NCI-H2227 (cell line): ENCODE measurements around the gene CCN2.

ENCODE experiments used
- DNase-seq: peaks from one replicate; lab custom pipeline; 2025; ENCODE audit not compliant: unreplicated experiment; lab: John Stamatoyannopoulos, UW

CCN2 gene, protein sequence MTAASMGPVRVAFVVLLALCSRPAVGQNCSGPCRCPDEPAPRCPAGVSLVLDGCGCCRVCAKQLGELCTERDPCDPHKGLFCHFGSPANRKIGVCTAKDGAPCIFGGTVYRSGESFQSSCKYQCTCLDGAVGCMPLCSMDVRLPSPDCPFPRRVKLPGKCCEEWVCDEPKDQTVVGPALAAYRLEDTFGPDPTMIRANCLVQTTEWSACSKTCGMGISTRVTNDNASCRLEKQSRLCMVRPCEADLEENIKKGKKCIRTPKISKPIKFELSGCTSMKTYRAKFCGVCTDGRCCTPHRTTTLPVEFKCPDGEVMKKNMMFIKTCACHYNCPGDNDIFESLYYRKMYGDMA

DNA sequence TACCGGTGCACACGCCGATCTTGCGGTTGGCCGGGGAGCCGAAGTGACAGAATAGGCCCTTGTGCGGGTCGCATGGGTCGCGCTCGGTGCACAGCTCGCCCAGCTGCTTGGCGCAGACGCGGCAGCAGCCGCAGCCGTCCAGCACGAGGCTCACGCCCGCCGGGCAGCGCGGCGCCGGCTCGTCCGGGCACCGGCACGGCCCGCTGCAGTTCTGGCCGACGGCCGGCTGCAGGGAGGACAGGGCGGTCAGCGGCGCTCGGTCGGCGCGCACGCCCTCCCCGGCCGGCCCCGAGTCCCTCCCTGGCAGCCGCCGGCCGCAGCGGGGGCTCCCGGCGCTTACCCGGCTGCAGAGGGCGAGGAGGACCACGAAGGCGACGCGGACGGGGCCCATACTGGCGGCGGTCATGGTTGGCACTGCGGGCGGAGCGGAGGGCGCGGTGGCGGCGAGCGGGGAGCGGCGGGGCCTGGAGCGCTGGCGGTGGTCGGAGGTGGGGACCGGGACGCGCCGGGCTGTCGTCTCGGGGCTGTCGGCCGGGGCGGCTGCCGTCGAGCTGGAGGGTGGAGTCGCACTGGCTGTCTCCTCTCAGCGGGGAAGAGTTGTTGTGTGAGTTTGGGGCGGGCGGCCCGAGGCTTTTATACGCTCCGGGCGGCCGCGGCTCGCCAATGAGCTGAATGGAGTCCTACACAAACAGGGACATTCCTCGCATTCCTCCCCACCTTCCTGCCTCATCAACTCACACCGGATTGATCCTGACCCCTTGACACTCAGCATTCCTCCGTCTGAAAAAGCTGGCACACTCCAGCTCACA is at the start of gene CCN2:
Gene CCN2, minus strand, starts transcription at position 606 of the 809 bp plus-strand sequence. Its CDS starts 200 bp downstream, at position 406.
- DNase-seq, result no peak

DNA sequence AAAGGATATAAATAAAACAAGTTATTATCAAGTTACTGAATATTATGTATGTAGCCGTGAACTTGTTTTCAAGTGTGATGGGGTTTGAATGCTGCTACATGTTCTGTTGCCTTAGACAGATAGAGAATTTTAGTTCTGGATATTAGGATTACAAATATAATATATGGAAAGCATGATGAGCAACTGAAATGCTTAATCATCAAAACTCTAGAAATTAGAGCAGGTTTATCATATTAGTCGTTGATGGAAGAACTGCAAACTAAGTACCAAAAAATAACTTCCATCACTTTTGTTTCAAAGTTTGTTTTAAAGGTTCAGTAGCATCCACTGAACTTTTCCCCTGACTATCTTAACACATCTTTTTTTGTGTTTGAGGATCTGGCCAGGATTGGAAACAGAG is 49.1 kb upstream of the CCN2 start:
- DNase-seq, result no peak

DNA sequence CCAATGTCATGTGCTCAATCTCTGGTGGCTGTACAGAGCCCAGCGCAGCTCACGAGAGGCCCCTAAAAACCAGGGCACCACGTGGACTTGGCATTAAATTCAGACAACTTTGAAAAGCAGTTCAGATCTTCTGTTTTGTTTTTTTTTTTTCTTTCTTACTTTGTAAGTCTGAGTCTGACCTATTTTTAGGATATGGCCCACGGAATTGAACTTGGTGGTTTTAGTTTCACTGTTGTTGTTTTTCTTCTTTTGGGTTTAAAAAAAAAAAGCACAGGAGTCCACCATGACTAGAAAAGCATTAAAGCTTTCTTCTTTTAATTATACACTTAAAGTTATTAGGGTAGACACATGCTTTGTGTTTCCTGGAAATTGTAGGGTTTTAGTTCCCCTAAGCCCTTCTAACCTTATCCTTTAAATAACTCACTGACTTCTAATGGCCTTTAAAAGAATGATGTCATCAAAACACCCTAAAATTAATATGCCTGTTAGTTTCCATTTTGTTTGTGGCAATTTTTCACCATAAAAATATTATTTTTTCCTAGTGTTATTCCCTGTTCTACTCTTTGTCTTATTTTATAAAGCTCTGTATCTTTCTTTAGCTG is 48.5 kb upstream of the CCN2 start:
- no peak for DNase-seq

DNA sequence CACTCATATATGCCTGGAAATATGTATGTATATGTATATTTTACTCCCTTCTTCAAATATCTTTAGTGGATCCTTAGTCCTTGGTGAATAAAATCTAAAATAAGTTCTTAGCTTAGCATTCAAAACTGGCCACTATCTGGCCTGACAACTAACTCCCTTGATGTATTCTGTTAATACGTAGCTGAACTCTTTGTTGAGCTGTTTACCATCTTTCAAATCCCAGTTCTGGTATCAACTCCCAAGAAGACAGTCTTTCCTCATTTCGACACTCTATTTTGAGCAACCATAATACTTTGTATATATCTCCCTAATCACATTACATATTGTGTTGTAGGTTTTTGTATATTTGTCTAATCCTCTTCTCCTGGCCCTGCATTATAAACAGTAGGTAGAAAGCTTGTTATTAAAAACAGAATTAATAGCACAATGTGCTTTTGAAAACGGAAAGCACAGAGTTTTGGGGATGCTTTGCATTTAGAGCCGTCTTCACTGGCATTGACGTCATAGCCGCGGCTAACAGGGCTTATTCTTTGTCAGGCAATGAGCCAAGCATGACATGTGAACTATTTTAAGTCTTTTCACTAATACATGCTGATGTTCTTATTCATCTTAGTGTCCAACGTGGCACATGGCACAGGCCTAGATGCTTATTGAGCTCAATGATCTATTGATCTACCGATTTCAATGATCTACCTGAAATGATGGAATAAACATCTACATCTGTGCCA is 47.2 kb upstream of the CCN2 start:
- no peak for DNase-seq

DNA sequence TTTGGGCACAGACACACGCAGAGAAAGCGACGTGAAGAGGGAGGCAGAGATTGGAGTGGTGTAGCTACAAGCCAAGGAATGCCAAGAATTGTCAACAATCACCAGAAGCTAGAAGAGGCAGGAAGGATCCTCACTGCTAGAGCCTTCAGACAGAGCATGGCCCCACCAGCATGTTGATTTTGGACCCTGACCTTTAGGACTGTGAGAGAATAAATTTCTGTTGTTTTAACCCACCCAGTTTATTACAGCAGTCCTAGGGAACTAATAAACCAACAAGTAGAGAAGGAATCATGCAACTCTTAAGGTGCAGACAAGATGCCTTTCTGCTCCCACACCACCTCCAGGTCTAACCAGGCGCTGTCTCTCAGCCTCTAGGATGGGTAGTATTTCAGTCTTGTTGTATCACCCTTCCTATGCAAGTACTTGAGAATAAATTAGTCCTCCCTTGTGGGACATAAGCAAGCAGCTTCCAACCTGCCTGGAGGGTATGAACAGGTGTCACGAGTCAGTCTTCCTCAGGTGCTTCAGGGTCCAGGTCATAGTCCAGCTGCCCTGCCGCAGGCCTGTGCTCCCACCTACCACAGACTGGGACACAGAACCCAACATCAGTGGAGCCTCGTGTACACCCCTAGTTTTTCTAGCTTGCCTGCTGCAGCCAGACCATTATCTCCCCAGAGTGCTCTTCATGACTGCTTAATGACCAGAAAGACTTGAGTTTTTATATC is 46.4 kb upstream of the CCN2 start:
- no peak for DNase-seq

DNA sequence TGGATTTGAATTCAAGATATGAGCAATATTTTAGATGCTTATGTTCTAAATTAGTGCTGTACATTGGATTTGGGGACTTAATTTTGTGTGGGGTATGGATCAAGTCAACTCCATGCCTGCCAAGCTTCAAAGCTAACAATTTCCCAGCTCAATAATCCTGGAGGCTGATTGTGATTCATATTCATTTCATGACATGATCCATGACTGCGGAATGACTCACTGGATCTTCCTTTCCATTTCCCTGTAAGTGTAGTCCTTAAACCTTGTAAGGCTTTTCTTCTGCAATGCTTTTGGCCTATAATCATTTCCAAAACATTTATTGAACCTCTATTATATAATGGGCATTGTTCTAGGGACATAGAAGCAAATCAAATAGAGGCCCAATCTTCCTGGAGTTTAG is 44.7 kb upstream of the CCN2 start:
- no peak for DNase-seq

DNA sequence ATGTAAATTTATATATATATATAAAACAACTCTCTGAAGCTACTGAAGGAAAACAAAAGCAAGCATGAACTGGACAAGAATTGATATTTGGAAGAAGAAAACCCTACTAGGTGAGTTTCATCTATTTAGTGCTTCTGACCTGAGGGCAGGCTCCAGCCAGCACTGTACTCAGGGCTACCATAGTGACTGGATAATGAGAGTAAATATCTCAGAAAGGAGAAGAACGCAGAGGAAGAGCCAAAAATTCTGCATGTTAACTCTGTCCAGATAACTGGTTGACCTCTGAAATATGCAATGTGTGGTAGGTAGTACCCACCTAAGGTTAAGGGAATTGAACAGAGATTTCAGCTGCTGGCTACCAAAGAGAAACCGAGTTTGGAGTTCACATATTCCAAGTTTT is 41.4 kb upstream of the CCN2 start:
- DNase-seq, result no peak

DNA sequence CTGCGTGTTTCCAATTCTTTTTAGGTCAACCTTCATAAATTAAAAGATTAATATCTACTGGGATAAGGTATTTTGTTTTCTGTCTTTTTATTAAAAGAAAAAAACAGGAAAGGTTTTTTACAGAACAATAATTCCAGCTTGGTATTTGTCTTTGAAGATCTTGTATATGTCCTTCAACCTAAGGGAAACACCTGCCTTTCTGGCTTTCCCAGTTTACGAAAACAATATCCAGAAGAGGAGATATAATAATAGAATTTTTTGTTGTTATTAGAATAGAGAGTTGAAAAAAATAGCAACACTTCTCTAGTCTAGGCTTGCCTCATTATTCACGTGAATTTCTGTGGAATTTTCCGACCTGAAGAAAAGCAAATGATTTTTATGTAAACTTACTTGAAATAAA is 37.9 kb upstream of the CCN2 start:
- no peak for DNase-seq

DNA sequence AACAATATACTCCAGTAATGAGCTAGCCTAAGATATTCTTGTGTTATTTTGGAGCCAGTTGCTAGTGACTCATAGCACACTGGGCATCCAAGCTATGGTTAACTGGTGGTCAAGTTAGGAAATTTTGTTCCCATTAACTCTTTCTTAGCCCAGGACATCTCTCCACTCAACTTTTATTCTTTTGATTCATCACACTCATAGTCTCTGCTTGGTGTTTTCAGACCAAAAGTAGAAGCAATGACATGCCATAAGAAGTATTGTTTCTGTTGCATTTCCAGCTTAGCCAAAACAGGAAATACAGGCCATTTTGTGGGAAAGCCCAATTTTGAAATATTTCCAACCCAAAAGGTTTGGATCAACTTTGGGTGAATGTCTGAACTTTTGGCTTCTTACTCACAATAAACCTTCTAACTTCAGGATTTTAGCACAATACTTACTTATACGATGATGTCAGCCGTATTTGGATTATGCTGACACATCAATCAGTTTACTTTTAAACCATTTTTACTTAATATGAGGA is 31.6 kb upstream of the CCN2 start:
- DNase-seq, result no peak

DNA sequence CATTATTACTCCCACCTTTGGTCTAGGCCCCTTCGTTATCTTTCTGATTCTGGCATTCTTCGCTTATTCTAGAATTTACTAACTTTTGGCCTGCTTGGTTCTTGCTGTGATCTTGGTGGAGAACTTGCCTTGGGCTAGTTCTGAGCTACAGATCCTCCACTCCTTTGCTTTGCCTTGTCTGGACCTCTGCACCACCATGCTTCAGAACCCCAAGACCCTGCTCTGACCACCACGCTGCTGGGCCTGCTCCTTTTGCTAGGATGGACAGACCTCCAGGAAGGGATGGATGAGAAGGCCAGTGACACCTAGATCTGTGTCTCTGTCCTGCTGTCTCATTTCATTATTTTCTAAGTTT is 30.4 kb upstream of the CCN2 start:
- no peak for DNase-seq

DNA sequence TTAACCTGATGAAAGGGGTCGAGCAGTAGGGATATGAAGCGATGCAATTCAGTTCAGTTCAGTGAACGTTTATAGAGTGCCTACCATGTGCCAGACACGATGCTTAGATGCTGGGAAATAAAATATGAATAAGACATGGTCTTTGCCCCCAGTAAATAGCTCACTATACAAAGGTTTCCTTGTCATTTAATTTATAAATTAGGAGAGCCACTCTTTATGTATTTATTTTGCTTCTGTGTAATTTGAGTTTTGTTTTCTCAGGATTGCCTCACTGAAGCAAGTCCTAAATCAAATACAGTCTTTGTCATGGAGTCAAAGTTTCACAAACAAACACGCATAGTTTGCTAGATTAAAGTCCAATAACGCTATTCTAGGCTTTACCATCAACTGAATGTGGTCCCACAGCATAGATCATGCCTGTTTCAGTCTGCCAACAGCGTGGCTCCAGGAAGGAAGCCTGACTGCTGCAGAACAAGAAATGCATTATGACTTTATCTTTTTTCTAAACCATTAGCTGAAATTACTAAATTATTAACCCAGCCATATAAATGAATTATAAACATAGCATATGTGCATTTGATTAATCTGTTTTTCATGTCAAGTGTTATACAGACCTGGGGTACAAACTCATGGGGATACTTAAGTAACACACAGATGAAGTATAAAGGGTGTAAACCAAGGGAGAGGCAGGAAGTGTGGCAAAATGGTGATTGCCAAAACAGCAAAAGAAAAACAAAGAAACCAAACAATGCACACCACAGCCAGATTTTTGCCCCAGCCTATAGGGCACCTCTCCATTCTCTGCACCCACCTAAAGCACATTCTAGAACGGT is 29.8 kb upstream of the CCN2 start:
- DNase-seq, result no peak

DNA sequence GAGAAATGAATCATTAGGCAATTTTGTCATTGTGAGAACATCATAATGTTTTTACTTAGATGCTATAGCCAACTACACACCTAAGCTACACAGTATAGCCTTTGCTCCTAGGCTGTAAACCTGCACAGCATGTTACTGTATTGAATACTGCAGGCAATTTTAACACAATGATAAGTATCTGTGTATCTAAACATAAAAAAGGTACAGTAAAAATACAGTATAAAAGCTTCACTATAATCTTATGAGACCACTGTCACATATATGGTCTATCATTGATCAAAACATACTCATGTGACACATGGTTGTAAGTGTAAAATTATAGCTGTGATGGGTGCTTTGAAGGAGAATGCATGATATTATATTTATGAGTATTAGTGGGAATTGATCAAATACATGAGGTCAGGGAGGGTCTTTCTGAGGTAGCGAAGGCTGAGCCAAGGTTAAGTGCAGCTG is 29.2 kb upstream of the CCN2 start:
- DNase-seq, result no peak

DNA sequence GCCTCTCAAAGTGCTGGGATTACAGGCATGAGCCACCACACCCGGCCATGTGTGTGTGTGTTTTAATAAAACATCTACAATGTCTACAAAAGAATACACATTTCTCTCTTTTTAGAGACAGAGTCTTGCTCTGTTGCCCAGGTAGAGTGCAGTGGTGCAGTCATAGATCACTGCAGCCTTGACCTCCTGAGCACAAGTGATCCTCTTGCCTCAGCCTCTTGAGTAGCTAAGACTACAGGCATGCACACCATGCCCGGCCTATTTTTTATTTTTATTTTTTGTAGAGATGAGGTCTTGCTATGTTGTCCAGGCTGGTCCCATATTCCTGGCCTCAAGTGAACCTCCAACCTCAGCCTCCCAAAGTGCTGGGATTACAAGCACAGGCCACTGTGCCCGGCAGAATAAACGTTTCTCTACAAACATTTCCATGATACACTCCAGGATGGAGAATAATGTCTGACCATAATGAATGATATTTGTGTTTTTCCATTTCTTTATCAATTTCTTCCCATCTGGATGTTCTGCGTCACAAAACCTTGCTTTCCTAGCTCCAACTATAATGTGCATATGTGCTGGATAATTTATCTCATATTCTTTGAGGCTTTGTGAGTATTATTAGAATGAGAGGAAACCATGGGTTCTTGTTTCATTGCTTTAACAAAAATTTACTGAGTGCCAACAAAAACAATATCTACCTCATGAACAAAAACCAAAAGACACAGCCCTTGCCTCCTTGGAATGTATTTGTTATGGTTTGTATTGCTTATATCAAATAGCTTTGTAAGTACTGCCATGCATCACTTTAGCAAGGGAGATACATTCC is 28.6 kb upstream of the CCN2 start:
- DNase-seq, result no peak

DNA sequence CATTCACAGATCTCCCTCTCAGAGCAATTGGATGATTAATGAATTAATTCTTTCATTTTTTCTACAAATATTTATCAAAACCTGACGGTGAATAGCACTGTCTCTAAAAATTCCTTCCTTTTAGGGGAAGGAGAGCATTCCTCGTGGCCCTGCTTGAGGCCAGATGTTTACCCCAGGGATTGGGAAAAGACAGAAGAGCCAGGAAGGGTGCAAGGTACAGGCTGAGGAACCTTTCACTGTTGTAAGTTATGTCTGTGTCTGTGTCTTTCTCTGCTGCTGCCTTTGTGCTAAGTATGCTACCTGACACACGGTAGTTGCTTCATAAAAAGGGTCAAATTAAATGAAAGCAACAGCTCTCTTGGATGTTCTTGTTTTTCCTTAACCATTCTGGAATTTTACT is 27.4 kb upstream of the CCN2 start:
- DNase-seq, result no peak

DNA sequence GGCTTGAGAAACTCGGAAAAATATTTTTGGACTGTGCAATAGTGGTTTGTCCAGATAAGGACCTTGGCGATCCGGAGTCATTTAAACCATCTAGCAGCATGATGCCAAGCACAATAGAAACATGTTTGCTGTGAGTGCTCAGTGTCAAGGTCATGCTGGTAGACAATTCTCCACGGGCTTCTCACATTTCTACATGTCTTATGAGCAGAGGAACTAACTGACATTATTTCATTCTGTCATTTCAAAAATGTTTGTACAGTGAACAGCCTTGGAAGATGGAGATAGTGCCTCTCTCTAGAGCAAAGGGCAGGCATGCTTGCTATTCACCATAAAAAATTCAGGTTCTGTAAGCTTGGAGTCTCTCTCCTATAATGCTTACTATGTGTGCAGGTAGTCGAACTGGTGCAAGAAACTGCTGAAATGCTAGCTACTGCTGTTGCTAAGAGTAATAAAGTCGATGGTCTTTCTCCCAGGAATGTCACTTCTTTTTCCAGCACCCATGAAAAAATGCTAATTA is 25.4 kb upstream of the CCN2 start:
- DNase-seq, result no peak

DNA sequence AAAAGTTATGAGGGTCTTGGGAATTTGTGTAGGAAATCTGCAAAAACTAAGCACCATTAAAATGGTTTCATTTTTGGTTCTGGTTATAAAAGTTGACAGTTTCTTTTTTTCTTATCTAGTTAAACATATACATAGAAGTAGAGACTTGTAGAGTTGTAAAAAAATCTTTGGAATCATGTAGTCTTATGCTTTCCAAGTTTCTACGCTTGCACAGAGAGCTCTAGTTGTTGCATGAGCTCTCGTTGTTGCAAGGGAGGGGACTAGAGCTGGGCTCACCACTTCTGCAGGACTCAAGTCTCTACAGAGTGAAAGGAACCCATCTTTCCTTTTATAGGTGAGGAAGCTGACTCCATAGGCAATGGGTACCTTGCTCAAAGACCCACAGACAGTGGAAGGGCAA is 21.6 kb upstream of the CCN2 start:
- DNase-seq, result no peak

DNA sequence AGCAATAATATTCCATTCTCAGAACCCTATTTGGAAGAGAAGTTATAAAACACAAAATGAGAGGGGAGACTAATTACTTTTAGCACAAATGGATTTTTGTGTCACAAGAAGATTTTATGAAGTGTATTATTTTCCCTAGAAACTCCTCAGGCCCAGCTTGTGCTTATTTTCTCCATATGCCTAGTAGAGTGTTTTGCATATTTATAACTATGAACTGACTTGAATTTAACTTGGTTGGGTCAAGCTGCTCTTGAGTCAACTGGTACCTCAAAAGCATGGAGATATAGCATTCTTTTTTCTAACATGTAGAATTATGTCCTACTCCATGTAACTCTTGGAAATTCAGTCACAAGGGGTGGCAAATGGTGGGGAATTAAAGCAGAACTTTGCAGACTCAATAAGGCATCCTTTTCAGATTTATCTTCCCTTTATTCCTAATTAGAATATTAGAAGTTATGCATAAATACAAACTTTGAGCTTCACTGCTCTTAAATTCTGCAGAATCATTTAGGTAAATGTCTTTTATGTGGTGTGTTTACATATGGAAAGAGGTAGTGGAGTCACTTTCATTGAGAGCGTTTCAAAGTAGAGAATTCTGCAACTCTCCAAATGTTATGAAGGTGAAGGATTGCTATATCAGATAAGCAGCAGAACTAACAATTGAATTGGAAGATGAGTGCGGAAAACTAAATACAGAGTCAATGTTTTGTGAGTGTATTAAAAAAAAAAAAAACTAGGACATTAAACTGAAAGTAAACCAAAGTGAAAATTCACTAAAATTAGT is 19.1 kb upstream of the CCN2 start:
- no peak for DNase-seq

DNA sequence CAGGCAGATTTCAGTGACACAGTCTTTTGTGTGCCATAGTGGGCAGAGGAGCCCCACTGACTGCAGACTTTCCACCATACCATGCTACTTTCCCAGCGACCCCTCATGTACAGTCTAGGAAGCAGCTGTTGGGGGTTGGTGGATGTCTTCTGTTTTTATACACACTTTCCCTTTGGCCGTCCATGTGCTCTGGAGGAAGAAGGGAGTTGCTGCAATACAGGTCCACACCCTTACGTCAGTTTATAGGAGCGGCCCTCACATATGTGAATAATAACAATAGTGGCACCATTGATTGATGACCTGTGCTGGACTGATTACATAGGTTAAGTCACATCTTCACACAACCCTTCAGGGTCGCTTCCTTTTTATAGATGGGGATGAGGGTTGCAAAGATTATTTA is 17.5 kb upstream of the CCN2 start:
- DNase-seq, result no peak
